Activated effector memory CD4-positive, alpha-beta T cell treated with anti-CD3 and anti-CD28 coated beads, Interleukin-2, amount 50 U/mL, for 16 hours (primary cell): ENCODE results near the gene LRRC74B.
"Not testable (repeated sequence)": the region's sequence is repeated elsewhere in the genome, so short reads cannot be mapped to it uniquely, and the experiment has no call there.

Experiments used
- DNase-seq: peaks from one replicate; pipeline ENCODE4 v3.0.0-alpha.2; 2020

LRRC74B gene

DNA sequence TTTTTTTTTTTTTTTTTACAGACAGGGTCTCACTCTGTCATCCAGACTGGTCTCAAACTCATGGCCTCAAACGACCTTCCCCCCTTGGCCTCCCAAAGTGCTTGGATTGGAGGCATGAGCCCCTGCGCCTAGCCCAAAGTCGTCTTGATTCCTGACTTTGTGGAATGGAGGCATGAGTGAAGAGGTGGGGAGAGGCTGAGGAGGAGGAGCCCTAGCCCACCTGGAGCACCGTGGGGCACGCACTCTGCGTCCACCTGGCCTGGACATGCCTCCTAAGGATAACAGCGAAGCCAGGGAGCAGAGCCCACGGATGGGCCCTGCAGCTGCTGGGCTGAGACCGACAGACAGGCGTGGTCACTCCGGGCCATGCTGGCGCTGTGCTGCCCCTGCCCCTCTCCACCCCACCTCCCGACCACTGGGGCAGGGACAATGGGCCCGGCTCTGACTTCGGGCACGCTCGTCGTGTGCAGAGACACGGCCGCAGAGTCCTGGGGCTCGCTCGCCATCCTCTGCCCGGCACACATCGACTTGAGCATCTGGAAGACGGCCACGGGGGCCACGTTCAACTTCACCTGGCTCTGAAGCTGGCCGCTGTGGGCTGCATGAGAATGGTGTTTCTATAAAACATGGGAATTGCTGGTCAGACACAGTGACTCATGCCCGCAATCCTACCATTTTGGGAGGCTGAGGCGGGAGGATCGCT is 34.8 kb downstream of the LRRC74B start:
- no peak for DNase-seq

DNA sequence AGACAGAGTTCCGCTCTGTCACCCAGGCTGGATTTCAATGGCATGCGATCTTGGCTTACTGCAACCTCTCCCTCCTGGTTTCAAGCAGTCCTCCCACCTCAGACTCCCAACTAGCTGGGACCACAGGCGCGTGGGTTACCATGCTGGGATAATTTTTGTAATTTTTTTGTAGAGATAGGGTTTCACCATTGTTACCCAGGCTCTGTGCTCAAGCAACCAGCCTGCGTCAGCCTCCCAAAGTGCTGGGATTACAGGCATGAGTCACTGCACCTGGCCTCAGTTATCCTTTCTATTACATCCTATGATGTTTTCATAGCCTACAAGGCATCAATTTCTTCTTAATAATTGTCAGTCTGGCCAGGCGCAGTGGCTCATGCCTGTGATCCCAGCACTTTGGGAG is 36.5 kb downstream of the LRRC74B start:
- DNase-seq: no peak

DNA sequence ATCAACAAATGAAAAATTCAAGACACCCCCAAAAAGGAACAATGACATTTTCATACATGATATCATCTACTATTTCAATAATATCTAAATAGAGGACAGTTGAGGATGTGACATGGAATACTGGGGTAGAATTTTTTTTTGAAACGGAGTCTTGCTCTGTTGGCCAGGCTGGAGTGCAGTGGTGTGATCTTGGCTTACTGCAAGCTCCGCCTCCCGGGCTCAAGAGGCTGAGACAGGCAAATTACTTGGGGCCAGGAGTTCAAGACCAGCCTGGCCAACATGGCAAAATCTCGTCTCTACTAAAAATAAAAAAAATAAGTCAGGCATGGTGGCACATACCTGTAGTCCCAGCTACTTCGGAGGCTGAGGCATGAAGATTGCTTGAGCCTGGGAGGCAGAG is 41.4 kb downstream of the LRRC74B start:
- DNase-seq: no peak

DNA sequence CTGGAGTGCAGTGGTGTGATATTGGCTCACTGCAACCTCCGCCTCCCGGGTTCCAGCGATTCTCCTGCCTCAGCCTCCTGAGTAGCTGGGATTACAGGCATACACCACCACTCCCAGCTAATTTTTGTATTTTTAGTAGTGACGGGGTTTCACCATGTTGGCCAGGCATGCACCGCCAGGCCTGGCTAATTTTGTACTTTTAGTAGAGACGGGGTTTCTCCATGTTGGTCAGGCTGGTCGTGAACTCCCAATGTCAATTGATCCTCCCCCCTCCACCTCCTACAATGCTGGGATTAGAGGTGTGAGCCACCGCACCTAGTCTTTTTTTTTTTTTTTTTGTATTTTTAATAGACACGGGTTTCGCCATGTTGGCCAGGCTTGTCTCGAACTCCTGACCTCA is 42.2 kb downstream of the LRRC74B start:
- DNase-seq: not testable (repeated sequence)

DNA sequence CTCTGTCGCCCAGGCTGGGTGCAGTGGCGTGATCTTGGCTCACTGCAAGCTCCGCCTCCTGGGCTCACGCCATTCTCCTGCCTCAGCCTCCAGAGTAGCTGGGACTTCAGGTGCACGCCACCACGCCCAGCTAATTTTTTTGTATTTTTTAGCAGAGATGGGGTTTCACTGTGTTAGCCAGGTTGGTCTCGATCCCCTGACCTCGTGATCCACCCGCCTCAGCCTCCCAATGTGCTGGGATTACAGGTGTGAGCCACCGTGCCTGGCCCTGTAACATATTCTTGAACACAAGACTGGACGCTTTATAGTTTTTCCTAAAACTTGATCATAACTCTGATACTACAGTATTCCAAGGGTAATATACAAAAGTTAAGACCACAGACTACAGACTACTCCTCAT is 45.5 kb downstream of the LRRC74B start:
- DNase-seq: not testable (repeated sequence)

DNA sequence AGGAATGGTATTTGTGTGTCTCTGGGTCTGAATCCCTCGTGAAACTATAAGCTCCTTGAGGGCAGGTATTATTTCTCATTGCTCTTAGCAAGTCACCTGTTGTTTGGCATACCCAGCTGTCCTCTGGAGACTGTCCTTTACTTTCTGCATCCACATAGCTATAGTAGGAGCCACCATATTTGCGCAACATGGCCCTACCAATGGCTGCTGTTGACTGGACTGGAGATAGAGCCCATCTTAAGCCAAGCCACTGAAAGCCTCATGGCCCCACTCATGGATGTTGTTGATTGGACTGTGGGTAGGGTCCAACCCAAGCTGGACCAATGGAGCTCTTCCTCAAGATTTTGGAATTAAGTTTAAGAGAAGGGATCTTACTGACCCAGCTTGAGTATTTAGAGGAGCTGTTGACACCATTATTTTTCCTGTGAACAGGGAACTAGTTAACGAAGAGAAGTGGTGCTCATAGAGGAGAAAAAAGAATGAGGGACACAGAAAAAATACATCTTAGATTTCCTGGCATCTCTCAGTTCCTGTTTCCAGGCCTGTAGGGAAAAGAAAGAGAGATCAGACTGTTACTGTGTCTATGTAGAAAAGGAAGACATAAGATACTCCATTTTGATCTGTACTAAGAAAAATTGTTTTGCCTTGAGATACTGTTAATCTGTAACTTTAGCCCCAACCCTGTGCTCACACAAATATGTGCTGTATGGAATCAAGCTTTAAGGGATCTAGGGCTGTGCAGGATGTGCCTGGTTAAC is 47.2 kb downstream of the LRRC74B start:
- no peak for DNase-seq

DNA sequence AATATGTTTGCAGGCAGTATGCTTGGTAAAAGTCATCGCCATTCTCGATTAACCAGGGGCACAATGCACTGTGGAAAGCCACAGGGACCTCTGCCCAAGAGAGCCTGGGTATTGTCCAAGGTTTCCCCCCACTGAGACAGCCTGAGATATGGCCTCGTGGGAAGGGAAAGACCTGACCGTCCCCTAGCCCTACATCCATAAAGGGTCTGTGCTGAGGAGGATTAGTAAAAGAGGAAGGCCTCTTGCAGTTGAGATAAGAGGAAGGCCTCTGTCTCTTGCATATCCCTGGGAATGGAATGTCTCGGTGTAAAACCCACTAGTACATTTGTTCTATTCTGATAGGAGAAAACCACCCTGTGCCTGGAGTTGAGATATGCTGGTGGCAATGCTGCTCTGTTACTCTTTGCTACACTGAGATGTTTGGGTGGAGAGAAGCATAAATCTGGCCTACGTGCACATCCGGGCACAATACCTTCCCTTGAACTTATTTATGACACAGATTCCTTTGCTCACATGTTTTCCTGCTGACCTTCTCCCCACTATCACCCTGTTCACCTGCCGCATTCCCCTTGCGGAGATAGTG is 47.9 kb downstream of the LRRC74B start:
- not testable (repeated sequence) for DNase-seq

DNA sequence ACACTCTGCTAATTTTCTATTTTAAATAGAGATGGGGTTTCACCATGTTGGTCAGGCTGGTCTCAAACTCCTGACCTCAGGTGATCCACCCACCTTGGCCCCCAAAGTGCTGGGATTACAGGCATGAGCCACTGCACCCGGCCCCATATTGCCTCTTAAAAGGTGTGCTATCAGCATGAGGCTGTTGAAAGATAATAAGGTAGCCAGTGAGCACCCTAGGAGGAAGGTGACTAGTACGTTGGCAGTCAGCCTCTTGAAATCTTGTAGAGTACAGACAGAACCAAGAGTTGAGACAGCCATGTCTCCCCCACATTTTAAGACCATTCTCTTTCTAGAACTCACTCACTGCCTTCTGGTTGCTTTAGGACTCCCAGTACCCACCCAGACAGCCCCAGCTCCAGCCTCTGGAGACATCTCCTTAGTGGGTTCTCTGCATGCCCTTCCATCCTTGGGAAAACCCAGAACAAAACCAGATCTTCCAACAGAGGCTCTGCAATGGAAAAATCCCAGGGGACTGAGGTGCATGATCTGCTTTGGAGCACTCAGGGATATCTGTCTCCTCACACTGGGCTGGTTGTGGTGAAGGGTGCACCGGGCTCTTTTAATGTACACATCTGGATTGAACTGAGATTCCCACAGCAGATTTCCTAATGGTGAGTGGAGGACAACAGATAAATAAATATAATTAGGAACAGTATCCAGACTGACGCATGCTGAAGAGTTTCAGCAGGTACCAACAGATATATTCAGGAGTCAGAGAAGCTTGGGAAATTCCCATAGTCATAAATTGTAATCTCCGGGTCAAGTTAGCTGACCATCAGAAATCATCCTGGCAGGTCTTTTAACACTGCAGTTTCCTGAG is 49.4 kb downstream of the LRRC74B start:
- no peak for DNase-seq

DNA sequence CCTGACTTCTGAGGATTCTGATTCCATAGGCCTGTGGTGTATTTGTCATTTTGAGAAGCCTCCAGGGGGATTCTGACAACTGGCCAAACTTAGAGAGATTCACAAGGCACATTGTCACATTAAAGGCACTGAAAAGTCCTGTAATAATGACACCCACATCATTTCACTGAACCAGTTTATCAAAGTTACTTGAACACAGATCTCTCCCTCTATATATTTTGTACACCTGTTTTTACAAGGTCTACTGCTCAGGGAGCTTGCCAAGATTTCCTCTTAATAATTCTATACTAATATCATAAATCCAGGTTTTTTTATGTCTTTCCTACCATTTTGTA is 50.0 kb downstream of the LRRC74B start:
- DNase-seq: no peak

DNA sequence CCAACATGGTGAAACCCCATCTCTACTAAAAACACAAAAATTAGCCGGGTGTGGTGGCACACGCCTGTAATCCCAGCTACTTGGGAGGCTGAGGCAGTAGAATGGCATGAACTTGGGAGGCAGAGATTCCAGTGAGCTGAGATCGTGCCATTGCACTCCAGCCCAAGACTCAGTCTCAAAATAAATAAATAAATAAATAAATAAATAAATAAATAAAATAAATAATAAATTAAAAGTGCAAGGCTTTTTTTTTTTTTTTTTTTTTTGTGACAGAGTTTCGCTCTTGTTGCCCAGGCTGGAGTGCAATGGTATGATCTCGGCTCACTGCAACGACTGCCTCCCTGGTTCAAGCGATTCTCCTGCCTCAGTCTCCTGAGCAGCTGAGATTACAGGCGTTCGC is 51.1 kb downstream of the LRRC74B start:
- DNase-seq: not testable (repeated sequence)

DNA sequence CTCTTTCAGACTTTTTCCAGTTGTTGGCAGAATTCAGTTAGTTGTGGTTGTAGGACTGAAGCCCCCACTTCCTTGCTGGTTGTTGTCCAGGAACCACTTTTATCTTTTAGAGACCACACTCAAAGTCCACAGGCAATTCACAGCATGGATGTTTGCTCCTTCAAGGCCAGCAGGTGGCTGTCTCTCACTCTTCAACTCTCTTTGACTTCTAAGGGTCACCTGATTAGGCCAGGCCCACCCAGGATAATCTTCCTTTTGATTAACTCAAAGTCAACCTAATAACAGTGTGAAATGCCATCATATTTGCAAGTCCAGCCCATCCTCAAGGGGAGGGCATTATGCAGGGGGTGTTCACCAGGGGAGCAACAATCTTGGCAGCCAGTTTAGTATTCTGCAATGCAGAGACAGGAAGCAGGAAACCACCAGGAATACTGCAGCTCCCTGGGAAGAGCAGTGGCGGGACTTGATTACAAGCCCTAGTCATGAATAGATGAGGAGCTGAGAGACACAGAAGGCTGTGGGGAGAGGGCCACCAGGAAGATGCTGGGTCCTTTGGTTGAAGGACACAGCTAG is 52.4 kb downstream of the LRRC74B start:
- no peak for DNase-seq

DNA sequence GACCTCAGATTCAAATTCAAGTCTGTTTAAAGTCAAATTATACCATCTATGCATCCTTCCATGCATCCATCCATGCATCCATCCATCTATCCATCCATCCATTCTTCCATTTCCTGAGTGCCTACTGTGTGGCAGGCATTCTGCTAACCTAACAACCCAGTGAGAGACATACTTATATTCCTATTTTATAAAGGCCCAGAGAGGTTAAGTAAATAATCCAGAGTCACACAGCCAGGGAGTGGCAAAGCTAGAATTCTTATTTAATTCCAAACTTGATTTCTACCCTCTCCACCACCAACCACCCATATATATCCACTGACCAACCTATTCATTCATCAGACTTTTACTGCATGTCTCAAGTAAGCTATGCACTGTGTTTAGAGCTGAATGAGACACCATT is 53.8 kb downstream of the LRRC74B start:
- no peak for DNase-seq

DNA sequence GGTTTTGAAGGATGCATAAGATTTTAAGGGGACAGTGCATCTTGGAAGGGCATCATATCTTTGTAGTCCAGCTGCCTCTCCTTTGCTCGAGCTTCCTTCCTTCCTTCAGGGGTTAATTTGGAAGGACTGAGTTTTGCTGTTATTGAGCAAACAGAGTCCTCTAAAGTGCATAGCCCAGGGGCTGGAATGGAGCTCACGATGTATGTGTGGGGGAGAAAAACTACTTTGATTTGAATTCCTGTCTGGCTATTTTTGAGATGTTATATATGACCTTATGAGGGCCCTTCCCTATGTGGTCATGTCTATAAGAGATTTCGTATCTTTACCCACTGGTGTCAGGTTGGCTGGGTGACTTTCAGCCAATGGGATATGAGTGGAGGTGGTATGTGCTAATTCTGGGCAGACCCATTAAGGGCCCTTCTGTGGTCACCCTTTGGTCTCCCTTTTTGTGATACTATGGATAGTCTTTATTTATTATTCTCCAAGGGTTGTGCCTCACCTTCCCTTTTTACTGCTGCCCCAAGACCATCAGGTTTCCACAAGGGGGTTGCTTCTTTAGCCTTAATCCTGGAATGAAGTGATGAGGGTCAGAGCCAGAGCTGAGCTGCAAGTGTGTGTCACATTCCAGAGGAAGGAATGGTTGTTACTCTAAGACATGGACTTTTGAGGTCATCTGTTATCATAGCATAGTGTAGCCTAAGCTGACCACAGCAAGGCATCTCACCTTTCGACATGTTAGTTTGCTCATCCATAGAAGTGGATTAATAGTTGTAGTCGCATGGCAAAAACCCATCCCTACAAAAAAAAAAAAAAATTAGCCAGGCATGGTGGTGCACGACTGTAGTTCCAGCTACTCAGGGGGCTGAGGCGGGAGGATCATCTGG is 54.6 kb downstream of the LRRC74B start:
- no peak for DNase-seq

DNA sequence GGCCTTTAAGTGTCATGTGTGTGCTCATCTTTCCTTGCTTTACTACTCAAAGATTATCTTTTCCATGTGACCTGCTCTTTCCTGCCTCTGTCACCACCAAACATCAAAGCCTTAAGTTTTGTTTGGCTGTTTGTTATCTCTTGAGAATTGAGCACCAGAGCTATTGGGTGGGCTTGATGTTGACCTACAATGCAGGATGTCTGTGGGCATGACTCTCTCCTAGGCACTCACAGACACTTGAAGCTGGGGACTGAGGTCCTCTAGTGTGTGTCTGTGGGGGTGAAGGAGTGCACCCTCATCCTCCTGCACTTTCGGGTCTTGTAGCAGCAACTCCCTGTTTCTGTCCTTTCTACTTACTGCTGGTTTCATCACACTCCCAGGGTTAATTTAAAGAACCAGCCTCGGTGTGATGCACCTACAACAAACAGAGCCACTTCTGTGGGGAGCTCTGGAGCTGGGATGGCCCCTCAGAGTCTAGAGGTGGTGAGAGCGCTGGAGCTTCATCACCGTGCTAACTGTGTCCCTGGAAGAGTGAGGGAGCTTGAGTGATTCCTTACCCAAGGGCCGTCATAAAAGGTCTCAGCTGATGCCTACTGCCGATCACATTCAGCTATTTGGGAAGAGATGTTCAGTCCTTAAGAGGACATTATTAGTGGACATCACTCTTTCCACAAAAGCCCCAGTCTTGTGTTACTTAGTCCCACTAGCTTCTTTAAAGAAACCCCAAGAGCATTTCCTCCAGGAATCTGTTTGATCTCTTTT is 56.3 kb downstream of the LRRC74B start:
- no peak for DNase-seq

DNA sequence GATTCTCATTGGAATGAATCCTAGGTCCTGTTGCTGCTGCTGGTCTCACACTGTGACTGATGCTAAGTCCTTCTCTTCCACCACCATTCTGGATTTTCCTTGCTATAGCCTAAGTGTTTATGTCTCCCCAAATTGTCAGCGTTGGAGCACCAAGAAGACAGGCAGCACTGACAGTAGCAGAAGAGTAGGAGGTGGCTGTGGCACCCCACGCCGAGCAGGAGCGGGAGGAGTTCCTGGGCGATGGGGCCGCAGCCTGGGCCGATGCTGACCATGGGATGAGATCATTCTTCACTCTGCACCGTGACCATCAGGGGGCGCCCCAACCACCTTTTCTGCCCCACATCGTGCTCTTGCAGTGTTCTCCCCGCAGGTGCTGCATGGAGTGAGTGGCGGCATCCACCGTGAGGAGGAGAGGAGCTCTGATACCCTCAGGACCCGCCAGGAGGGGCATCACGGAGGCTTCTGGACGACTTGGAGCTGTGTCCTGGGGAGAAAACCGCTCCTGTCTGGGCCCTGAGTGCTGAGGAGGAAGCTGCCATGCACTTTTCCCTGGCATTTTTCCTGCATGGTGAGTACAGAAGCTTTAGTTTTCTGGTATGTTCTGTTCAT is 57.0 kb downstream of the LRRC74B start:
- peak; percentile 91 for DNase-seq

DNA sequence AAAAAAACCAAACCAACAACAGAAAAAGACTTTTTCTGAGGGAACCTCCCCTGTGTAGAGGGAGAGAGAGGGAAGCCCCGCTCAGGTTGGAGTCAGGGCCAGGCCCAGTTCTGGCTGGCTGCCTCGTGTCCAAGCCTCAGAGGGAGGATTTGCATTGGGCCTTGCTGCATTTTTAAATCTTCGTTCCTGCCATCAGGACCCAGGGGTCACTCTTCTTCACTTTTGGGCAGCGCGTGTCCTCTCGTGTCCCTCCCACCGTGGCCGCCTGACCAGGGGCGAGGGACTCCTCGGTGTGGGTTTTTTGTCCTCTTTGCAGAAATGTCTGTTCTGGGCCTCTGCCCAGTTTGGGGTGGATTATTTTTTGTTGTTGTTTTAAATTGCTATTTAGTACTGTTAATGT is 57.9 kb downstream of the LRRC74B start:
- no peak for DNase-seq

DNA sequence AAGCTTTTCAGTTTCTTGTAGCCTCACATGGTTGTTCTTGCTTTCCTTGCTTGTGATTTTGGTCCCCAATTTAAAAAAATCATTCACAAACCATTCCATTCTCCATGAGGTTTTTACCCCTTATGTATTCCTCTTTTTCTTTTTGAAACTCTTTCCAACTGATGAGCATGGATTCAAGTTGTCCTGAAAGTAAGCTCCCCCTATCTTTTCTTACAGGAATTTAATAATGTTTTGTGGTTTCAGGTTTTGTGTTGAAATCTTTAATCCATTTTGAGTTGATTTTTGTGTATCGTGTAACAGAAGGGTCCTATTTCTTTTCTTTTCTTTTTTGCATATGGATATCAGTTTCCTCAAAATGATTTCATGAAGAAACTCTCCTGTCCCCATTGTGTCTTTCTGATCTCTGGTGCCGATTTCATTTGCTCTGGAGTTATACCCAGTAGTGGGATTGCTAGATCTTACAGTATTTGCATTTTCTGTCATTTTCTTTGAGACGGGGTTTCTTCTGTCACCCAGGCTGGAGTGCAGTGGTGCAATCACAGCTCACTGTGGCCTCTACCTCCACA is 58.5 kb downstream of the LRRC74B start:
- DNase-seq: no peak

DNA sequence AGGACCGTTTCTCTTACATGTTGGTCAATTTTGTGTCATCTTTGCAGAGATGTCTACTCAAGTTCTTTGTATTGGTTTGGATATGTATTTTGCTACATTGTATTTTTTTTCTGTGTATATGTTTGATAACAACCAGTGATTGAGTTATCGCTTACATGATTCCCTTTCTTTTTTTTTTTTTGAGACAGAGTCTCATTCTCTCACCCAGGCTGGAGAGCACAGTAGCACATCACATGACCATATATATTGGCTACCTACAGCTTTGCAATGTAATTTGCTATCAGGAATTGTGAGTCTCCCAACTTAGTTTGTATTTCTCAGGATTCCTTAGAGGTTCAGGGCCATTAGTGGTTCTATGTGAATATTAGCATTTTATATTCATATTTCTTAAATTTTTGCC is 59.5 kb downstream of the LRRC74B start:
- no peak for DNase-seq

DNA sequence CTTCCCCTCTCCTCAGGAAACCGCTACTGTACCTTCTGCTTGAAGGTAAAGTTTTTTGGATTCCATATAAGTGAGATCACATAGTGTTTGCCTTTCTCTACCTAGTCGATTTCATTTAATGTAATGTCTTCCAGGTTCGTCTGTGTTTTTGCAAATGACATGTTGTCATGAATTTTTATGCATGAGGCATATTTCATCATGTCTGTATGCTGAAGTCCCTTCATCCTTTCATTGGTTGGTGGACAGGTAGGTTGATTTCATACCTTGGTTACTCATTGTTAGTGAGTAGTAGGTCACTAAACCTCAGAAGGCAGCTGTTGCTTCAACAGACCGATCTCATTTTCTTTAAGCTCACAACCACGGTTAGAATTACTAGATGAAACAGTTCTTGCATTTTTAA is 60.3 kb downstream of the LRRC74B start:
- DNase-seq: no peak

DNA sequence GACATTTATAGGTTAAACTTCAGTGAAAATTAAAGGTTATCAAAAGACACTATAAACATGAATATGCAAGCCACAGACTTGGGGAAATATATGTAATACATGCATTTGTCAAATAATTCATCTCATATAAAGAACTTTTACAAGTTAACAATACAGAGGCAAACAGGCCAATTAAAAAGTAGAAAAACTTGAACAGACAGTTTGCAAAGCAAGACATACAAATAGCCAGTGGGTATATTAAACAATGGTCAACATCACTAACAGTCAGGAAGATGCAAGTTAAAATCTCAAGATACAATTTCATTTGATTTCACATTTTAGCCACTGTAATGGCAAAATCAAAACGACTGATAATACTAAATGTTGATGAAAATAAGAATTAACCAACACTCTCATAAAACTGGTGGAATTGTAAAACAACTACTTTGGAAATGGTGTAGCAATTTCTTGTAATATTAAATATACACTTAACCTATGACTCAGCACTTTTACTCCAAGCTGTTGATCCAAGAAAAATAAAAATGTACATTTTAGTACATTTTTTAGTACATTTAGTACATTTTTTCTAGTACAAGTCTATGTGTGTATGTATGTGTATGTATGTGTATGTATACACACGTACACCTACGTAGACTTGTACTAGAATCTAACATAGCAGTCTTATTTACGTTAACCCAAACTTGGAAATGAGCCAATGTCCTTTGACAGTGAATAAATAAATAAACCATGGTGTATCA is 62.8 kb downstream of the LRRC74B start:
- no peak for DNase-seq
